ENCODE measurements around the gene MITF. TPM values are rescaled to one million over a fixed set of nuclear protein-coding genes. Genes with fewer than 3 reads are reported as not detected.

The MITF gene
- total RNA-seq, 1 experiment from 2014 or later: 1.9 TPM

DNA sequence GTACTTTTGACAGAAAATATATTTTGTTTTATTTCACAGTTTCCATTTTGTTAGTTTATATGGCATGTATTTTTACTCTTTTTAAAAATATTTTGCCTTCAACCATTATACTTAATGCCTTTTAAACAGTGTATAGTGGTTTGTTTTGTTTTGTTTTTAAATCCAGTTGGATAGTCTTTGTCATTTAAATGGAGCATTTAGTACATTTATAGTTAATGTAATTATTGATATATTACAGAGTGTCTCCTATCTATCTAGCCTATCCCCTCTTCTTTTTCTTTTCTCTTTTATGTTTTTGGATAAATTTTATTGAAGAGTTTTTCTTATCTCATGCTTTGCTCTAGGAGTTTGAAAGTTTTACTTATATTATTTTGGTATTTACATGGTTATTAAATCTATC is 263.9 kb downstream of the MITF start:
- CTCF ChIA-PET: no interaction called here
- intact Hi-C loops (cut with micrococcal nuclease): no loop called here
- H3K4me3 ChIP-seq (replicated peaks in 1 of 2; ENCODE audit: low read depth in 1 of 2, low read length in 2 of 2): no peak overlapping the region
- TF ChIP-seq, protein P1, sequence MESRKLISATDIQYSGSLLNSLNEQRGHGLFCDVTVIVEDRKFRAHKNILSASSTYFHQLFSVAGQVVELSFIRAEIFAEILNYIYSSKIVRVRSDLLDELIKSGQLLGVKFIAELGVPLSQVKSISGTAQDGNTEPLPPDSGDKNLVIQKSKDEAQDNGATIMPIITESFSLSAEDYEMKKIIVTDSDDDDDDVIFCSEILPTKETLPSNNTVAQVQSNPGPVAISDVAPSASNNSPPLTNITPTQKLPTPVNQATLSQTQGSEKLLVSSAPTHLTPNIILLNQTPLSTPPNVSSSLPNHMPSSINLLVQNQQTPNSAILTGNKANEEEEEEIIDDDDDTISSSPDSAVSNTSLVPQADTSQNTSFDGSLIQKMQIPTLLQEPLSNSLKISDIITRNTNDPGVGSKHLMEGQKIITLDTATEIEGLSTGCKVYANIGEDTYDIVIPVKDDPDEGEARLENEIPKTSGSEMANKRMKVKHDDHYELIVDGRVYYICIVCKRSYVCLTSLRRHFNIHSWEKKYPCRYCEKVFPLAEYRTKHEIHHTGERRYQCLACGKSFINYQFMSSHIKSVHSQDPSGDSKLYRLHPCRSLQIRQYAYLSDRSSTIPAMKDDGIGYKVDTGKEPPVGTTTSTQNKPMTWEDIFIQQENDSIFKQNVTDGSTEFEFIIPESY (IDR thresholded peaks at IDR 0.05; ENCODE audit: extremely low read depth, insufficient replicate concordance, low read length): no peak
- TF ChIP-seq POLR2A (IDR thresholded peaks at IDR 0.05; ENCODE audit: borderline replicate concordance, extremely low read depth, insufficient read depth, insufficient read length) (no peak), EGR1 (IDR thresholded peaks at IDR 0.05; ENCODE audit: low read depth) (no peak), EZH2 (IDR thresholded peaks at IDR 0.05) (no peak), JUND (IDR thresholded peaks at IDR 0.05) (no peak), ELF1 (IDR thresholded peaks at IDR 0.05; ENCODE audit: borderline replicate concordance, low read depth) (no peak), SIN3A (IDR thresholded peaks at IDR 0.05; ENCODE audit: low read depth) (no peak), TCF7L2 (IDR thresholded peaks at IDR 0.05; ENCODE audit: borderline replicate concordance, extremely low read depth, insufficient read depth, insufficient read length) (no peak), POLR2AphosphoS5 (IDR thresholded peaks at IDR 0.05; ENCODE audit: low read depth, low read length) (no peak), RAD21 (IDR thresholded peaks at IDR 0.05; ENCODE audit: low read depth) (no peak)
- TF ChIP-seq, protein P2, sequence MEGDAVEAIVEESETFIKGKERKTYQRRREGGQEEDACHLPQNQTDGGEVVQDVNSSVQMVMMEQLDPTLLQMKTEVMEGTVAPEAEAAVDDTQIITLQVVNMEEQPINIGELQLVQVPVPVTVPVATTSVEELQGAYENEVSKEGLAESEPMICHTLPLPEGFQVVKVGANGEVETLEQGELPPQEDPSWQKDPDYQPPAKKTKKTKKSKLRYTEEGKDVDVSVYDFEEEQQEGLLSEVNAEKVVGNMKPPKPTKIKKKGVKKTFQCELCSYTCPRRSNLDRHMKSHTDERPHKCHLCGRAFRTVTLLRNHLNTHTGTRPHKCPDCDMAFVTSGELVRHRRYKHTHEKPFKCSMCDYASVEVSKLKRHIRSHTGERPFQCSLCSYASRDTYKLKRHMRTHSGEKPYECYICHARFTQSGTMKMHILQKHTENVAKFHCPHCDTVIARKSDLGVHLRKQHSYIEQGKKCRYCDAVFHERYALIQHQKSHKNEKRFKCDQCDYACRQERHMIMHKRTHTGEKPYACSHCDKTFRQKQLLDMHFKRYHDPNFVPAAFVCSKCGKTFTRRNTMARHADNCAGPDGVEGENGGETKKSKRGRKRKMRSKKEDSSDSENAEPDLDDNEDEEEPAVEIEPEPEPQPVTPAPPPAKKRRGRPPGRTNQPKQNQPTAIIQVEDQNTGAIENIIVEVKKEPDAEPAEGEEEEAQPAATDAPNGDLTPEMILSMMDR (IDR thresholded peaks at IDR 0.05 in 2 of 3, conservative IDR thresholded peaks at IDR 0.05 in 1 of 3; ENCODE audit: borderline replicate concordance in 1 of 3, insufficient read depth in 1 of 3, low read depth in 2 of 3, low read length in 2 of 3): no peak
- TF ChIP-seq, protein P3, sequence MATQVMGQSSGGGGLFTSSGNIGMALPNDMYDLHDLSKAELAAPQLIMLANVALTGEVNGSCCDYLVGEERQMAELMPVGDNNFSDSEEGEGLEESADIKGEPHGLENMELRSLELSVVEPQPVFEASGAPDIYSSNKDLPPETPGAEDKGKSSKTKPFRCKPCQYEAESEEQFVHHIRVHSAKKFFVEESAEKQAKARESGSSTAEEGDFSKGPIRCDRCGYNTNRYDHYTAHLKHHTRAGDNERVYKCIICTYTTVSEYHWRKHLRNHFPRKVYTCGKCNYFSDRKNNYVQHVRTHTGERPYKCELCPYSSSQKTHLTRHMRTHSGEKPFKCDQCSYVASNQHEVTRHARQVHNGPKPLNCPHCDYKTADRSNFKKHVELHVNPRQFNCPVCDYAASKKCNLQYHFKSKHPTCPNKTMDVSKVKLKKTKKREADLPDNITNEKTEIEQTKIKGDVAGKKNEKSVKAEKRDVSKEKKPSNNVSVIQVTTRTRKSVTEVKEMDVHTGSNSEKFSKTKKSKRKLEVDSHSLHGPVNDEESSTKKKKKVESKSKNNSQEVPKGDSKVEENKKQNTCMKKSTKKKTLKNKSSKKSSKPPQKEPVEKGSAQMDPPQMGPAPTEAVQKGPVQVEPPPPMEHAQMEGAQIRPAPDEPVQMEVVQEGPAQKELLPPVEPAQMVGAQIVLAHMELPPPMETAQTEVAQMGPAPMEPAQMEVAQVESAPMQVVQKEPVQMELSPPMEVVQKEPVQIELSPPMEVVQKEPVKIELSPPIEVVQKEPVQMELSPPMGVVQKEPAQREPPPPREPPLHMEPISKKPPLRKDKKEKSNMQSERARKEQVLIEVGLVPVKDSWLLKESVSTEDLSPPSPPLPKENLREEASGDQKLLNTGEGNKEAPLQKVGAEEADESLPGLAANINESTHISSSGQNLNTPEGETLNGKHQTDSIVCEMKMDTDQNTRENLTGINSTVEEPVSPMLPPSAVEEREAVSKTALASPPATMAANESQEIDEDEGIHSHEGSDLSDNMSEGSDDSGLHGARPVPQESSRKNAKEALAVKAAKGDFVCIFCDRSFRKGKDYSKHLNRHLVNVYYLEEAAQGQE (IDR thresholded peaks at IDR 0.05; ENCODE audit: low read depth): no peak
- TF ChIP-seq, protein P4, sequence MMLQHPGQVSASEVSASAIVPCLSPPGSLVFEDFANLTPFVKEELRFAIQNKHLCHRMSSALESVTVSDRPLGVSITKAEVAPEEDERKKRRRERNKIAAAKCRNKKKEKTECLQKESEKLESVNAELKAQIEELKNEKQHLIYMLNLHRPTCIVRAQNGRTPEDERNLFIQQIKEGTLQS (IDR thresholded peaks at IDR 0.05): no peak
- no peaks in the 10 kb centered on the region for H3K36me3 ChIP-seq (ENCODE audit: control insufficient read depth in 1 of 2, insufficient read depth in 2 of 2, low read length in 2 of 2)
- H3K4me2 ChIP-seq (ENCODE audit: low read length): no peak overlapping the region
- no peaks in the 10 kb centered on the region for H3K9me2 ChIP-seq (ENCODE audit: insufficient read depth)
- 0 out of 2 replicates have a peak, but pooled peaks cover 3% of the 10 kb centered on the region for H3K27me3 ChIP-seq (ENCODE audit: insufficient read depth, low read length)
- no peaks in the 10 kb centered on the region for H3K9me3 ChIP-seq (ENCODE audit: control insufficient read depth in 1 of 2, insufficient read depth in 1 of 2, low read depth in 1 of 2, low read length in 2 of 2)
- DNase-seq (ENCODE audit: low read depth, low spot score) (no peak), ATAC-seq (no peak)
- no peaks in the 10 kb centered on the region for H4K20me1 ChIP-seq (ENCODE audit: insufficient read depth)
- H3K27ac ChIP-seq (ENCODE audit: low read depth, low read length): no peak overlapping the region
- H3K79me2 ChIP-seq (ENCODE audit: insufficient read depth, low read length): no peaks in the 10 kb centered on the region
- H3K4me1 ChIP-seq (ENCODE audit: control insufficient read depth in 1 of 2, insufficient read depth in 2 of 2, low read length in 2 of 2): no peaks in the 10 kb centered on the region
- H2AFZ ChIP-seq (ENCODE audit: low read depth, low read length, poor library complexity, severe bottlenecking): no peak overlapping the region
- BruUV-seq (replicated peaks): no TSS peak
- RAD21 ChIA-PET (ENCODE audit: low non-redundant PET in 1 of 2, low total read pairs in 2 of 2, uncharacterized antibody in 2 of 2, unreplicated experiment in 2 of 2): no interaction called here
- no peak overlapping the region for H3K9ac ChIP-seq (ENCODE audit: low read length)
- POLR2A ChIA-PET: no interaction called here

All from HCT116 (cell line).